OCI-LY3 (cell line): ENCODE results near the gene EFNA1.

ENCODE experiments used
- H2AFZ ChIP-seq: fragments of 200-600, 300-600 bp; shearing (Covaris generic); 2 replicates; pipeline ENCODE4 v1.6.0; 2014; ENCODE audit warnings: antibody characterized with exemption, low read depth, low read length
- H3K27ac ChIP-seq: fragments of 200-600, 300-600 bp; sonication (generic); 2 replicates; pipeline ENCODE4 v1.5.1; 2014; ENCODE audit warnings: mild to moderate bottlenecking, low read length, moderate library complexity, mixed read lengths
- H3K27me3 ChIP-seq: fragments of 200-600, 300-600 bp; sonication (generic); 2 replicates; pipeline ENCODE4 v1.6.1; 2014; ENCODE audit warnings: low read depth, low read length, mixed read lengths
- H3K36me3 ChIP-seq: fragments of 200-600, 300-600 bp; sonication (generic); replicated peaks from 2 replicates; pipeline ENCODE3; 2014; ENCODE audit warnings: low read depth, low read length, mixed read lengths
- H3K4me1 ChIP-seq: fragments of 300-600, 200-600 bp; sonication (generic); 2 replicates; pipeline ENCODE4 v1.6.1; 2014; ENCODE audit warnings: low read length, mixed read lengths
- H3K4me2 ChIP-seq: fragments of 200-600, 300-600 bp; sonication (generic); 2 replicates; pipeline ENCODE4 v1.6.1; 2014; ENCODE audit warnings: low read length, mixed read lengths
- H3K4me3 ChIP-seq: fragments of 300-600, 200-600 bp; sonication (generic); 2 replicates; pipeline ENCODE4 v1.5.1; 2014; ENCODE audit warnings: antibody characterized with exemption, mild to moderate bottlenecking, low read length, moderate library complexity
- H3K79me2 ChIP-seq: fragments of 300-600, 200-600 bp; shearing (Covaris generic); 2 replicates; pipeline ENCODE4 v1.6.1; 2014; ENCODE audit warnings: mild to moderate bottlenecking, low read length, mixed read lengths
- H3K9ac ChIP-seq: fragments of 300-600, 200-600 bp; shearing (Covaris generic); 2 replicates; pipeline ENCODE4 v1.6.0; 2014; ENCODE audit warnings: mild to moderate bottlenecking, low read length, moderate library complexity
- H3K9me3 ChIP-seq: fragments of 200-600, 300-600 bp; shearing (Covaris generic); 2 replicates; pipeline ENCODE4 v1.6.1; 2014; ENCODE audit warnings: low read length, mixed read lengths; ENCODE audit not compliant: insufficient read depth
- H4K20me1 ChIP-seq: fragments of 200-600, 300-600 bp; sonication (generic); 2 replicates; pipeline ENCODE4 v1.6.1; 2016; ENCODE audit warnings: low read length, mixed read lengths; ENCODE audit not compliant: insufficient read depth
- CTCF ChIP-seq: fragments of 200-600, 300-600 bp; sonication (generic); IDR thresholded peaks from 2 replicates; pipeline ENCODE4 v1.5.1; 2014; ENCODE audit warnings: antibody characterized with exemption, low read length, low read depth
- EZH2phosphoT487 ChIP-seq: fragments of 200-600 bp; shearing (Covaris generic); IDR thresholded peaks from 2 replicates; pipeline ENCODE4 v1.6.1; 2018; ENCODE audit warnings: antibody characterized with exemption, mixed run types, low read depth

EFNA1 gene

GRCh38 chr1:155136748-155137147, 9.1 kb downstream of the EFNA1 start:
- no peak for TF ChIP-seq CTCF
- no peak for TF ChIP-seq EZH2phosphoT487
- Histone ChIP-seq H3K4me3 (peak overlapping the region; percentile 92), H3K4me2 (peak overlapping the region; percentile 79), H3K9me3 (no peaks in the 10 kb centered on the region), H3K9ac (peak overlapping the region; percentile 52), H3K36me3 (peaks cover 14% of the 10 kb centered on the region), H3K27me3 (no peaks in the 10 kb centered on the region), H3K27ac (peak overlapping the region; percentile 19), H3K4me1 (peaks cover 19% of the 10 kb centered on the region), H2AFZ (no peak overlapping the region), H4K20me1 (no peaks in the 10 kb centered on the region), H3K79me2 (peaks cover 41% of the 10 kb centered on the region)

- peak overlapping the region; percentile 19 for H3K27ac ChIP-seq
- peaks cover 19% of the 10 kb centered on the region for H3K4me1 ChIP-seq
- H3K36me3 ChIP-seq, result peaks cover 14% of the 10 kb centered on the region
- peak overlapping the region; percentile 79 for H3K4me2 ChIP-seq
- no peaks in the 10 kb centered on the region for H3K9me3 ChIP-seq
- peak overlapping the region; percentile 92 for H3K4me3 ChIP-seq
- H3K27me3 ChIP-seq, result no peaks in the 10 kb centered on the region
- H3K9ac ChIP-seq, result peak overlapping the region; percentile 52; the same call in 1 of the 2 replicates
- no peaks in the 10 kb centered on the region for H4K20me1 ChIP-seq
- H3K79me2 ChIP-seq, result peaks cover 41% of the 10 kb centered on the region
- H2AFZ ChIP-seq, result no peak overlapping the region
- no peak for TF ChIP-seq CTCF
- no peak for TF ChIP-seq EZH2phosphoT487
Measured at GRCh38 chr1:155137154-155137949, 9.7 kb downstream of the EFNA1 start.

GRCh38 chr1:155139895-155140629, 12.4 kb downstream of the EFNA1 start, which contains the start of gene DPM3:
TSS of gene DPM3 (minus strand) at chr1:155140531. CDS start at chr1:155140240, 291 bp downstream.
- peaks cover 14% of the 10 kb centered on the region for H3K36me3 ChIP-seq
- H3K27ac ChIP-seq, result peak within 1 kb of the TSS; percentile 14
- H3K27me3 ChIP-seq, result no peaks in the 10 kb centered on the region
- TF ChIP-seq EZH2phosphoT487 (no peak), CTCF (no peak)
- peak within 1 kb of the TSS; percentile 79 for H3K4me3 ChIP-seq
- H3K9me3 ChIP-seq, result no peaks in the 10 kb centered on the region
- peaks cover 13% of the 10 kb centered on the region for H3K4me1 ChIP-seq
- peak within 1 kb of the TSS; percentile 93 for H2AFZ ChIP-seq
- peak within 1 kb of the TSS; percentile 82 for H3K4me2 ChIP-seq
- peak within 1 kb of the TSS; percentile 73 for H3K9ac ChIP-seq
- H3K79me2 ChIP-seq, result peaks cover 38% of the 10 kb centered on the region
- no peaks in the 10 kb centered on the region for H4K20me1 ChIP-seq

- no peaks in the 10 kb centered on the region for H3K27me3 ChIP-seq
- H3K4me1 ChIP-seq, result peaks cover 13% of the 10 kb centered on the region
- H2AFZ ChIP-seq, result peak overlapping the region; percentile 93
- H3K4me2 ChIP-seq, result peak overlapping the region; percentile 82
- H3K4me3 ChIP-seq, result peak overlapping the region; percentile 79
- TF ChIP-seq CTCF, result no peak
- TF ChIP-seq EZH2phosphoT487, result no peak
- H3K36me3 ChIP-seq, result peaks cover 14% of the 10 kb centered on the region
- H4K20me1 ChIP-seq, result no peaks in the 10 kb centered on the region
- H3K27ac ChIP-seq, result no peak overlapping the region
- peaks cover 33% of the 10 kb centered on the region for H3K79me2 ChIP-seq
- H3K9ac ChIP-seq, result peak overlapping the region; percentile 73; the same call in 1 of the 2 replicates
- no peaks in the 10 kb centered on the region for H3K9me3 ChIP-seq
Measured at GRCh38 chr1:155140630-155140953, 12.9 kb downstream of the EFNA1 start.
